ENCODE measurements around the gene CPPED1. TPM values are rescaled to one million over a fixed set of nuclear protein-coding genes. Genes with fewer than 3 reads are reported as not detected.

CPPED1 gene
- total and polyA plus RNA-seq, 2 of the 4 experiments (the other 2 are of a cell fraction): 5.1 to 6.5 TPM

GRCh38 chr16:12690024-12690423 is 113.7 kb downstream of the CPPED1 start:
- Histone ChIP-seq H4K8ac (ENCODE audit: low read depth in 2 of 2, low read length in 2 of 2) (no peak overlapping the region), H2BK5ac (ENCODE audit: low read depth, low read length, poor library complexity, severe bottlenecking) (no peak overlapping the region), H3K4ac (ENCODE audit: low read depth, low read length) (no peak overlapping the region), H3K79me1 (ENCODE audit: low read depth in 1 of 2, low read length in 2 of 2) (no peaks in the 10 kb centered on the region), H2BK120ac (ENCODE audit: low read depth, low read length) (no peak overlapping the region), H2AFZ (replicated peaks; ENCODE audit: low read length, poor library complexity) (no peak overlapping the region), H3K9me1 (ENCODE audit: insufficient read depth, low read length) (no peaks in the 10 kb centered on the region), H3K23ac (ENCODE audit: low read depth, low read length) (no peak overlapping the region), H3K36me3 (ENCODE audit: control insufficient read depth, insufficient read depth, low read length) (no peaks in the 10 kb centered on the region), H2AK5ac (ENCODE audit: low read depth, low read length) (no peak overlapping the region), H2AK9ac (replicated peaks; ENCODE audit: low read depth, low read length, poor library complexity) (no peak overlapping the region), H3K4me1 (ENCODE audit: control insufficient read depth, insufficient read depth, low read length) (no peaks in the 10 kb centered on the region), H3K14ac (replicated peaks; ENCODE audit: low read depth, low read length) (no peak overlapping the region), H3K18ac (ENCODE audit: low read depth, low read length) (no peak overlapping the region), H2BK15ac (ENCODE audit: low read depth, low read length) (no peak overlapping the region), H2BK20ac (ENCODE audit: low read depth, low read length) (no peak overlapping the region), H3K27ac (ENCODE audit: insufficient read depth, low read length) (no peak overlapping the region), H3K9ac (ENCODE audit: low read depth, low read length) (no peak overlapping the region), H3K56ac (ENCODE audit: extremely low read depth, insufficient read depth, low read length) (no peak overlapping the region), H3K9me3 (ENCODE audit: control insufficient read depth, insufficient read depth, low read length) (no peaks in the 10 kb centered on the region), H3K27me3 (ENCODE audit: control insufficient read depth, insufficient read depth, low read length) (no peaks in the 10 kb centered on the region), H4K91ac (ENCODE audit: insufficient read depth, low read depth, low read length) (no peak overlapping the region), H4K20me1 (ENCODE audit: insufficient read depth, low read length) (no peaks in the 10 kb centered on the region), H3K4me3 (ENCODE audit: insufficient read depth, low read depth, low read length) (no peak overlapping the region), H4K5ac (ENCODE audit: low read depth, low read length) (no peak overlapping the region), H3K4me2 (ENCODE audit: low read depth, low read length) (no peak overlapping the region)
- BruUV-seq (replicated peaks): no TSS peak
- POLR2A ChIA-PET (ENCODE audit: unreplicated experiment): no interaction called here
- intact Hi-C loops (cut with micrococcal nuclease) (no loop called here), in situ Hi-C loops (cut with MboI; ENCODE audit: low sequenced_read_pairs) (no loop called here), dilution Hi-C loops (cut with HindIII; ENCODE audit: low sequenced_read_pairs, unreplicated experiment) (no loop called here)
- 44% methylated on average over 4 of the region's 5 CpGs; no CpG with 5 or more reads in 1 of the 2 experiments for WGBS, 2 experiments (ENCODE audit: extremely low coverage in 2 of 2, insufficient read length in 1 of 2)
- DNase-seq (no peak), ATAC-seq (ENCODE audit: low read depth) (no peak)
- CTCF ChIA-PET: interaction anchor here (0.7 kb wide), 1 partner anchor 1702 kb away, joined by 4 read pairs; no protein-coding TSS in a partner anchor
- TF ChIP-seq CHD1 (IDR thresholded peaks at IDR 0.05; ENCODE audit: low read depth, low read length) (no peak), FOS (IDR thresholded peaks at IDR 0.05; ENCODE audit: low read depth, low read length) (no peak), MAZ (IDR thresholded peaks at IDR 0.05; ENCODE audit: borderline replicate concordance, low read depth, low read length) (no peak), SMC3 (IDR thresholded peaks at IDR 0.05; ENCODE audit: low read depth, low read length) (no peak), MXI1 (IDR thresholded peaks at IDR 0.05; ENCODE audit: borderline replicate concordance, low read depth, low read length) (no peak), RCOR1 (IDR thresholded peaks at IDR 0.05; ENCODE audit: insufficient replicate concordance, low read length) (no peak), RFX5 (IDR thresholded peaks at IDR 0.05; ENCODE audit: low read depth, low read length) (no peak), NFE2L2 (IDR thresholded peaks at IDR 0.05; ENCODE audit: low read depth, low read length) (no peak), BHLHE40 (IDR thresholded peaks at IDR 0.05; ENCODE audit: low read depth, low read length) (no peak), MAFK (IDR thresholded peaks at IDR 0.05; ENCODE audit: low read depth, low read length) (no peak), CTCF (conservative IDR thresholded peaks at IDR 0.05; ENCODE audit: low read depth, low read length) (no peak), POLR2A (IDR thresholded peaks at IDR 0.05; ENCODE audit: low read depth, low read length) (no peak)

Data from IMR-90 (cell line).